ENCODE measurements around the gene TYW5. TPM values are rescaled to one million over a fixed set of nuclear protein-coding genes. Genes with fewer than 3 reads are reported as not detected.

TYW5 gene
- total RNA-seq, 1 experiment from 2014 or later, result 11.8 TPM

Other genes starting within 250 kb of the TYW5 start
- gene FTCDNL1, start 104.3 kb downstream of the TYW5 start, total RNA-seq (2014; rRNA removed; shearing (Covaris generic)), result 1.5 and 2.6 TPM in 2 replicates
- gene C2orf69, start 44.2 kb downstream of the TYW5 start, total RNA-seq (2014; rRNA removed; shearing (Covaris generic)), result 19.4 and 20.7 TPM in 2 replicates
- gene MAIP1, start 91 bp upstream of the TYW5 start, total RNA-seq (2014; rRNA removed; shearing (Covaris generic)), result 26.9 and 31.1 TPM in 2 replicates

Measured in SJCRH30 (cell line).